Measurements from ENCODE around the gene LIMCH1.

GRCh38 chr4:41725254-41725653 lies 187.3 kb downstream of the LIMCH1 start:
- TF ChIP-seq CTCF (IDR thresholded peaks at IDR 0.05) = no peak
- TF ChIP-seq POLR2A (IDR thresholded peaks at IDR 0.05) = no peak

Measured in body of pancreas (tissue), 4 donors.